Neural cell (in vitro differentiated cells): ENCODE measurements around the gene HNRNPF. TPM values are rescaled to one million over a fixed set of nuclear protein-coding genes. Genes with fewer than 3 reads are reported as not detected.

ENCODE experiments used
- H2AFZ ChIP-seq: fragments of 200-600, 300-800 bp; sonication (generic), shearing (Covaris generic); 2 replicates; pipeline ENCODE4 v1.6.0; 2014; ENCODE audit warnings: low read depth, mild to moderate bottlenecking, antibody characterized with exemption, low read length, moderate library complexity
- H3F3A ChIP-seq: fragments of 200-600 bp; shearing (Covaris generic); 2 replicates; pipeline ENCODE4 v1.6.1; 2016; ENCODE audit warnings: mild to moderate bottlenecking, moderate library complexity, mixed read lengths, antibody characterized with exemption, low read length; ENCODE audit not compliant: insufficient read depth, poor library complexity, severe bottlenecking
- H3K27ac ChIP-seq: fragments of 200-600, 300-800 bp; sonication (generic), shearing (Covaris generic); 2 replicates; pipeline ENCODE4 v1.5.1; 2014; ENCODE audit warnings: mild to moderate bottlenecking, low read length, moderate library complexity
- H3K27me3 ChIP-seq: fragments of 300-800, 200-600 bp; sonication (generic), shearing (Covaris generic); 2 replicates; pipeline ENCODE4 v1.6.0; 2014; ENCODE audit warnings: mild to moderate bottlenecking, low read depth, low read length, moderate library complexity; ENCODE audit not compliant: insufficient read depth
- H3K36me3 ChIP-seq: fragments of 300-800, 200-600 bp; sonication (generic), shearing (Covaris generic); 2 replicates; pipeline ENCODE4 v1.5.1; 2014; ENCODE audit warnings: mild to moderate bottlenecking, antibody characterized with exemption, low read length, moderate library complexity; ENCODE audit not compliant: insufficient read depth
- H3K4me2 ChIP-seq: fragments of 300-800, 200-600 bp; sonication (generic), shearing (Covaris generic); 2 replicates; pipeline ENCODE4 v1.6.0; 2014; ENCODE audit warnings: mild to moderate bottlenecking, low read length
- H3K4me3 ChIP-seq: fragments of 300-800, 200-600 bp; sonication (generic), shearing (Covaris generic); 2 replicates; pipeline ENCODE4 v1.5.1; 2014; ENCODE audit warnings: mild to moderate bottlenecking, low read length, moderate library complexity
- H3K79me2 ChIP-seq: fragments of 200-600 bp; shearing (Covaris generic); replicated peaks from 2 replicates; pipeline ENCODE4 v1.6.0; 2014; ENCODE audit warnings: mild to moderate bottlenecking, low read length, moderate library complexity; ENCODE audit not compliant: insufficient read depth
- H3K9ac ChIP-seq: fragments of 300-800, 200-600 bp; sonication (generic), shearing (Covaris generic); 2 replicates; pipeline ENCODE4 v1.6.1; 2016; ENCODE audit warnings: mild to moderate bottlenecking, low read length, mixed read lengths
- H3K9me2 ChIP-seq: fragments of 200-600 bp; shearing (Covaris generic); 2 replicates; pipeline ENCODE4 v1.6.1; 2016; ENCODE audit warnings: mild to moderate bottlenecking, low read length, mixed read lengths; ENCODE audit not compliant: insufficient read depth
- H3K9me3 ChIP-seq: fragments of 200-600, 300-800 bp; sonication (generic), shearing (Covaris generic); 2 replicates; pipeline ENCODE4 v1.6.1; 2016; ENCODE audit warnings: mild to moderate bottlenecking, mixed run types, low read length, moderate library complexity, mixed read lengths
- H4K20me1 ChIP-seq: fragments of 200-600 bp; shearing (Covaris generic); 2 replicates; pipeline ENCODE4 v1.6.1; 2016; ENCODE audit warnings: mild to moderate bottlenecking, mixed run types; ENCODE audit not compliant: insufficient read depth
- CTCF ChIP-seq: fragments of 450-650 bp; IDR thresholded peaks from 2 replicates; pipeline ENCODE4 v1.5.1; 2014; ENCODE audit warnings: antibody characterized with exemption, mild to moderate bottlenecking, moderate library complexity; ENCODE audit not compliant: poor library complexity, severe bottlenecking
- EP300 ChIP-seq: fragments of 450-650 bp; conservative IDR thresholded peaks from 2 replicates; pipeline ENCODE4 v1.6.1; 2014; ENCODE audit warnings: antibody characterized with exemption, mild to moderate bottlenecking, moderate library complexity; ENCODE audit not compliant: poor library complexity, severe bottlenecking
- EZH2 ChIP-seq: fragments of 200-600, 300-800 bp; shearing (Covaris generic), sonication (generic); IDR thresholded peaks from 2 replicates; pipeline ENCODE4 v1.6.1; 2014; ENCODE audit warnings: antibody characterized with exemption, low read length, borderline replicate concordance, mild to moderate bottlenecking; ENCODE audit not compliant: insufficient read depth, poor library complexity, severe bottlenecking
- MXI1 ChIP-seq: fragments of 450-650 bp; conservative IDR thresholded peaks from 2 replicates; pipeline ENCODE4 v1.6.1; 2014; ENCODE audit warnings: antibody characterized with exemption, mild to moderate bottlenecking; ENCODE audit not compliant: poor library complexity, severe bottlenecking
- POLR2AphosphoS5 ChIP-seq: IDR thresholded peaks from 2 replicates; pipeline ENCODE4 v1.6.1; 2012
- RAD21 ChIP-seq: fragments of 450-650 bp; conservative IDR thresholded peaks from 2 replicates; pipeline ENCODE4 v1.6.1; 2014; ENCODE audit warnings: antibody characterized with exemption, mild to moderate bottlenecking, moderate library complexity
- REST ChIP-seq: IDR thresholded peaks from 2 replicates; pipeline ENCODE4 v1.6.1; 2012; ENCODE audit warnings: borderline replicate concordance
- SMC3 ChIP-seq: fragments of 450-650 bp; conservative IDR thresholded peaks from 2 replicates; pipeline ENCODE4 v1.6.1; 2014; ENCODE audit warnings: antibody characterized with exemption, mild to moderate bottlenecking, moderate library complexity; ENCODE audit not compliant: poor library complexity
- TAF1 ChIP-seq: IDR thresholded peaks from 2 replicates; pipeline ENCODE4 v1.6.1; 2012; ENCODE audit warnings: low read depth
- polyA plus RNA-seq: library from polyadenylated mRNA; depleted of rRNA; stranded (reverse); fragments of >200 nt; gene quantifications from 2 replicates; pipeline ENCODE4 v1.2.3, GENCODE V29; 2014

Gene HNRNPF
- polyA plus RNA-seq, 1 donor from 2014 or later, result 65.0 TPM

- H3K4me2 ChIP-seq, result no peak overlapping the region
- no peaks in the 10 kb centered on the region for H3K9me2 ChIP-seq
- no peak overlapping the region for H2AFZ ChIP-seq
- H3K27ac ChIP-seq, result no peak overlapping the region
- H3K9ac ChIP-seq, result no peak overlapping the region
- H3K27me3 ChIP-seq, result no peaks in the 10 kb centered on the region
- no peaks in the 10 kb centered on the region for H3K79me2 ChIP-seq
- no peaks in the 10 kb centered on the region for H4K20me1 ChIP-seq
- no peak overlapping the region for H3K4me3 ChIP-seq
- TF ChIP-seq POLR2AphosphoS5, result no peak
- no peaks in the 10 kb centered on the region for H3K9me3 ChIP-seq
- H3F3A ChIP-seq, result no peaks in the 10 kb centered on the region
- H3K36me3 ChIP-seq, result no peaks in the 10 kb centered on the region
Measured at GRCh38 chr10:43372765-43373361, 36.1 kb downstream of the HNRNPF start.

GRCh38 chr10:43371418-43371817 lies 37.6 kb downstream of the HNRNPF start, which contains the start of gene FXYD4:
TSS of gene FXYD4 (plus strand) at chr10:43371636. CDS start at chr10:43373747, 2,111 bp downstream.
- H3F3A ChIP-seq, result no peaks in the 10 kb centered on the region
- H3K4me2 ChIP-seq, result no peak within 1 kb of the TSS
- H3K9me2 ChIP-seq, result no peaks in the 10 kb centered on the region
- H3K27me3 ChIP-seq, result no peaks in the 10 kb centered on the region
- no peak within 1 kb of the TSS for H2AFZ ChIP-seq
- H3K27ac ChIP-seq, result no peak within 1 kb of the TSS
- H3K36me3 ChIP-seq, result no peaks in the 10 kb centered on the region
- H3K9me3 ChIP-seq, result no peaks in the 10 kb centered on the region
- no peaks in the 10 kb centered on the region for H3K79me2 ChIP-seq
- H3K4me3 ChIP-seq, result no peak within 1 kb of the TSS
- H4K20me1 ChIP-seq, result no peaks in the 10 kb centered on the region
- TF ChIP-seq EP300, result no peak
- TF ChIP-seq EZH2, result no peak
- TF ChIP-seq CTCF, result no peak
- no peak for TF ChIP-seq TAF1
- TF ChIP-seq MXI1, result no peak
- TF ChIP-seq POLR2AphosphoS5, result no peak
- TF ChIP-seq SMC3, result no peak
- TF ChIP-seq REST, result no peak
- no peak for TF ChIP-seq RAD21
- H3K9ac ChIP-seq, result no peak within 1 kb of the TSS
